CD4-positive, alpha-beta T cell treated with Interleukin-15 for 4 hours (primary cell): ENCODE results near the gene TGFB2.

ENCODE experiments used
- DNase-seq: peaks from one replicate; pipeline ENCODE4 v3.0.0-alpha.2; 2020; ENCODE audit warnings: low spot score

The TGFB2 gene

DNA sequence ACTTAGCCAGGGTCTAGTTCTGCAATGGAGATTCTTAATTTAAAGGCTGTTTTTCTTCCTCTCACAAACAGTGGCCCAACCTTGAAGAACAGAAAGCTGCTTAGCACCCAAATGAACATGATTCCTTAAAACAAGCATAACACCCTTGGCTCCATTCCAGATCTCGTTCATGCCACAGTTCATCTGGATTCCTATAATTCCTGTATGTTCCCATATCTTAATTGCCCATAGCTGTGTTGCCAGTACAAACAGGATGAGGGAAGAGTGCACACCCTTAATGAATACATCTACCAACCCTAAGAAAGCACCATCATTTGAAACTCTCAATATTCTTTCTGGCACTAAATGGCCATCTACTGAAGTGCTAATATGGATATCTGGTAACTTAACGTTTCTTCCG is 45.5 kb downstream of the TGFB2 start:
- no peak for DNase-seq

GRCh38 chr1:218392780-218393179 is 47.6 kb downstream of the TGFB2 start:
- DNase-seq: no peak

DNA sequence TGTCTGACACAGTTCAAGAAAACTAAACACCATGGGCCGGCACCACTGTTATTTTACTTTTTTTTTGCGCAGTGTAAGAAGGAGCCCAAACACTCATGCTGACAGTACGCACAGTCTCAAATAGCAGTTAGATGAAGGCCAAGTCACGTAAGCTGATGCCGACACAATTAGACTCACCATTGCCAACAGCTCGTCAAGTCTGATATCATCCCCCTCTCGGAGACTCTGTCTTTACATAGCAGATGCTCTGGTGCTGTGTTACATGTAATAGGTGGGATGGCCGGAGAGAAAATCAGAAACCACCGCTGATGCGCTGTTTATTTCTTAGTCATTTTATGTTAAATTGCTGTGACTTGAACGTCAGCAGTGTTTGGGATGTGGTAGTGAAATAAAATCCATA is 49.3 kb downstream of the TGFB2 start:
- DNase-seq: no peak

DNA sequence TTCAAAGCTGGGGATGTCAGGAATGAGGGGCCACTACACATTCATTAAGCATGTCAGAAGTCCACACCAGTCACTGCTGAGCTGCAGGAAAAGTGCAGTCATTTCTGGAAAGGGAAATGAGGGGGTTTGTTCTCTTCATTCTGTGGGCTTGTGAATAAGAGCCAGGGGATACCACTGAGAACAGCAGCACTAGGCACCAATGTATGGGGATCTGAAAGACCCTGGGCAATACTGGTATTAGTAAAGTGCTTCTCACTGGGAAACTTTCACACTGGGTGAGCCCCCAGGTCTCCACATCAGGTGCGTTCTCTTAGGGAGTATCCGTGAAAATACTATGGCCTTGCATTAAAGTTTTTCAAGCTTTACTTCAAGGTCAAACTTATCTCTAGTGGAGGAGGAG is 49.9 kb downstream of the TGFB2 start:
- DNase-seq: no peak

- DNase-seq: no peak
Observed at GRCh38 chr1:218395916-218396315, 50.8 kb downstream of the TGFB2 start.

DNA sequence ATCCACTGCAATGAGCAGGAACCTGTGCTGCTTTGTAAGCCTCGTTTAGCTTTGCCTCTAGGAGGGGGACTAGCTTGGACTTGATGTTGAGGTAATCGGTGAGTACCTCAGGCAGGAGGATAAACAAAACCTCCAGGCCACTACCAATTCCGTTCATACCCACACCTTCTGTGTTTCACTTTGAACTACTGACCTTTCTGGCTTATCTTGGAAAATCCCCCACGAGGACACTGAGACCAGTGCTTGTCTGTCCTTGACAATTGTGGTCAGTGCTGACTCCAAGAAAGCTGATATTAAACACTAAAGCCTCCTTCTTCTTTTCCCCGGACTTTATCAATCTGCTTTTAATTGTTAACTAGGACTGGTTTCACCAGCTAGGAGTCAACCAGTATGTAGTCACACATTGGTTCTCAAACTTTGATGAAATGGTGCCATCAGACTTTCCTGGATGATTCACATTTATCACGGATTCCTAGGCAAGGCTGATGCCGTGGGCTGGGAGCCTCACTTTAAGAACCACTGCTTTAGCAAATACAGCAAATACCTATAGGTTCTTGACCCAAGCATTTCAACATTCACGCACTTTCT is 52.7 kb downstream of the TGFB2 start:
- DNase-seq: no peak

DNA sequence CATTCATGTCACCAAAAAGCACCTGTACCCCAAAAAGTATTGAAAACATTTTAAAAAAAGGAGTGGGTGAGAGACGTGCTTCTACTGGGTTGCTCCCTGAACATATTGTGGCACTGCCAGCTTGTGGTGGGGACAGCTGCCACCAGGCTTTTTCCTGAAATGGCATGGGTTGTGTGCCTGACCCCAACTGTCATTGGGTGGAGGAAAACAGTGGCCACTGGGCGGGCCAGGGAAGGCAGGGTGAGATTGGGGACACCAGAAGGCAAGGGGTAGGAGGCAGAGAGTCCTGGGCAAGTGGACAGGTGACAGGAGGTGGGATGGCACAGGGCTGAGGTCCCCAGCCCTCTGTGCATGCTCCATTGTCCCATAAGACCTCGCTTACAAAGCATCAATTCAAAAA is 55.5 kb downstream of the TGFB2 start:
- DNase-seq: no peak

DNA sequence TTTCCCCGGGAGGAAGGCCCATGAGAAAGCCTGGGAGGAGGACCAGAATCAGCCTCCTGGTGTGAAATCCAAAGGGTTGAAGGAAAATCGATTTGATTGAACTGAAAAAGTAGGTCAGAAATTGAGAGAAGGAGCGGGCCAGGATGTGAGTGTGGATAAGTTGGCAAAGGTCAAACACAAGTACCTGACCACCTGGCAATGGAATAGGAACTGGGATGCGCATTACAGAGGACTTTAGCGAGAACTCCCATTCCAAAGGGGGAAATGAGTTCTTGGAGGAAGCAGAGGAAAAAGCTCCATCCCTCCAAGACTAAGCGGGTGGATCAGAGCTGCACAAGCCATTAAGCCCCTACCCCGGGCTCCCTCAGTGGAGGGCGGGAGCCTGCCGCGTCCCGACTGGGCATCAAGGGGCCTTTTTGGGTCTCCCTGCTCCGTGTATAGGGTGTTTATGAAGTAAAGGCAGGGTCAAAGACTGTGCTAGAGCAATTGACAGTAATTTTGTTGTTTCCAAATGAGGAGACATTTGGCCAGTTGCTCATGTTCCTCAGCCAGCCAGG is 56.4 kb downstream of the TGFB2 start:
- no peak for DNase-seq

DNA sequence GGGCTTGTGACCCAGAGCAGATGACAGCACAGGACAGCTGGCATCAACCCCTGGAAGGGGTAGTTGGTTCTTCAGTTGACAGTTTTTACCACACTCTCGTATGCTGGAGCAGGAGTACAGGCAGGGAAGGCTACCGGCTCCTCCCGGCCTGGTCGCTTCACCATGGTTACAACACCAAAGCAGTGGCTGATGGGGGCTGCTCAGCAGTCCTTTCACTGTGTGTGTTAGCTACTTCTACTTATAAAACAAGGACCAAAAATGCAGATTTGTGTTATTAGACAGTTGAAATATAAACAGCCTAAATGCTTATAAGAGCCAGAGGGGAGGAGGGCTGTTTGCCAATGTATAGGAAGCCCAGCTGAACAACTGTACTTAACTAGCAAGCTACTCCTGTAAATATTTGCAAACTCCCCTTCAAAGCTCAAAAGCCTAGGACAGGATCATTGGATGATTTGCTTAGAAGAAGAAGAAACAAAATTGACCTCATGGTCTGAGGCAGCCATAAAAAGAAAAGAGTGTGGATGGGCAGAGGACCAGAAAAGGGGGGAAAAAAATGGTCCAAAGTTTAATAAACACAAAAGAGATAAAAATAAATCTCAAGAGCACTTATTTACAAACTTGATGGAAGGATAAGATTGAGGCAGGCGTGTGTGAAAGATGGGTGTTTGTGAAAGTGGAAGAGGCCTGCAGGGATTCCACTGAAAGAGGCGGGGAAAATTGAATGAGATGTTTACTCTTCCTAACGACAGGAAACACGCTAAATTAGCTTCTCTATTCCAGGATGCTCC is 57.1 kb downstream of the TGFB2 start:
- no peak for DNase-seq

DNA sequence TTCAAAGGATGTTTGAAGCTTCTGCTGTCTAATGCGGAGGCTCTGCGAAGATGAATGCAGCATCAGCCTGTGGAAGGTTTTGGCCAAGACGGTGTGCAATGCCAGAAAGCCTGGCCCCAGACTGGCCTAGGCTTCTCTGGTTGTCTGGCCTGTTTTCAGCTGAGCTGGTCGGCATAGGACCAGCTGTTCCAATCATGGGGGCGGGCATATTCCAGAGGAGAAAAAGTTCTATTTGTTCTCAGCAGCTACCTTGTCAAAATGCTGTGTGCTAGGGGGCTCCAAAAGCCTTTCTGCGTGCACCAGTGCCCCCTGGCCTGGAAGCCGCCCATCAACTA is 57.6 kb downstream of the TGFB2 start:
- no peak for DNase-seq

DNA sequence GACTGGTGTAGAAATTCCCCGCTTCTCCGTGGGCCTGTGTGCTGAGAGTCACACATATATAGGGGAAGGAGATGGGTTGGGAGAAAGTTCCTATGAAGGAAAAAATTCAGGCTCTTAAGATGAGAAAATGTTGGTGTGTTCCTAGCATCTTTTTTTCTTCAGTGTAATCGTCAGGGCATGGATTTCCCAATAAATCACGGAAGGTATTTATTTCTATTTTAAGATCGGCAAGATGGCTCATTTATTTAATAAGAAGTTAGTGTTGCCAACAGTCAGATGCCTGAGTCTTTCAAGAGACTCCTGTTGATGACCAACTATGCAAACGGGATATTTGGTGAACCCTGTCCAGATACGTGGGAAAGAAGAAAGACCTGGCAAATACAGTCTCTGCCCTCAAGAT is 58.2 kb downstream of the TGFB2 start:
- no peak for DNase-seq

DNA sequence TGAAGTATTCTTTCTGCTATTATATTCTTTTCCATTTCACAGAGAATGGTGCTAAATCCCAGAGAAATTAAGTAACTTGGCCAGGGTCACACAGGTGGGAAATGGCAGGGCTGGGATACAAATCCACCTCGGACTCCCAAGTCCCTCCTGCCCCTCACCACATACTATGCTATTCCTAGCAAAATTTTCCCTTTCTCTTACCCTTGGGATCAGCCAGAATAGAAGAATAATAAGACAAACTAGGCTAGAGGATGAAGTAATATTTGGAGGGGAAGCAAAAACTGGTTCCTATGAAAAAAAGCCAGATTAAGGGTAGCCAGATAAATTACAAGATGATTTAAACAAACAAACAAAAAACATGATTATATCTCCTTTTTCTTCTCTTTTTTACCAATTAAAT is 62.5 kb downstream of the TGFB2 start:
- no peak for DNase-seq

GRCh38 chr1:218408135-218408534 is 63.0 kb downstream of the TGFB2 start:
- no peak for DNase-seq

GRCh38 chr1:218408942-218409341 is 63.8 kb downstream of the TGFB2 start:
- no peak for DNase-seq

DNA sequence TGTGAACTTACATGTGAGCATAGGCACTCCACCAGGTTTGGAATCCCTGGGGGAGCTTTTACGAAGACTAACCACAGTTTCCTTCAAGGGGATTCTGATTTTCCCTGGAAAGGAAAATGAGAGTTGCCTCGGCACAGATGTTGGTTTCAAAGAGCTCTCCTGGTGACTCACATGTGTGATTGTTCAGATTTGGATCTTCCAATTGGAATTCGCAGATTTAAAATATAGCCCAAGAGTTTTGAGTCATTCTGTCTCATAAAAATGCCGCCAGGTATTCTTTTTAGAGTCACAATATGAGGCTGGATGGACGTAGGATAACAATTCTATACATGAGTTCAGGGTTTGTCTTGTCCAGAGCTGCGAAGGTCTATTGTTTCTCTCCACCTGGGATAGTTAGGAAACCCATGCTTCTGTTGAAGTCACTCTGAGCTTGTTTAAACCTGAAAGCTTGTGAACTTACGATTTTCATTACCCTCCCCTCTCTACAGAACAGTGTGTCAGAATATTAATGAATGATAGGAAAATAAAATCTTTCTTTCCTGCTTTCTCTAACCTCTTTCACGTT is 64.9 kb downstream of the TGFB2 start:
- no peak for DNase-seq

GRCh38 chr1:218411101-218411500 is 66.0 kb downstream of the TGFB2 start:
- no peak for DNase-seq

DNA sequence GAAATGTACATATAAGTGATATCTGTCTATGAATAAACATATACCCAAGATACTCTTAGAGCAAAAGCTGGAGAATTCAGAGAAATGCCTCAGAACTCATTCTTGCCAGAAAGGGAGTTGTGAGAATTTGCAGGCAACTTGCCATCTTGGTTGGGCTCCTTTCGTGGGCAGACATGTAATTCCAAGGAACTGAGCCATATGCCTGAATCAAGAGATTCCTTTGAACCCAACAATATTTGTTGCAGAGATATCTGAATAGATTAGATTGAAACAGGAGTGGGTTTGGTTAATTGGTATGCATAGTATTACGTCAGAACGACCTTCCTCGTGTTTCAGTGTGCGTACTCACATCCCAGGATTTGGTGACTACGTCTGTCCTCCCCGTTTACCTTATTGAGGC is 67.0 kb downstream of the TGFB2 start:
- no peak for DNase-seq

DNA sequence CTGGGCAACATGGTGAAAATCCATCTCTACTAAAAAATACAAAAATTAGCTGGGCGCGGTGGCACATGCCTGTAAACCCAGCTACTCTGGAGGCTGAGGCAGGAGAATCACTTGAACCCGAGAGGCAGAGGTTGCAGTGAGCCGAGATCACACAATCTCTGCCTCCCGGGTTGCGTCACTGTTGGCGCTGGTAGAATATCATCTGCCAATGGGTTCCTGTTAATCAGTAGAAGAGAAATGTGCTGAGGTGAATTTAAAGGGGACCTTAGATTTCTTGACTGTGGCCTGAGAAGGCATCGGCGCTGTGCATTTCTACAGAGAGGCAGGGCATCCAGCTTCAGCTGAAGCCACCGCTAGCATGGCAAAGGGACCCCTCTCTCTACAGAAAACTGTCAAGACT is 68.0 kb downstream of the TGFB2 start:
- no peak for DNase-seq

DNA sequence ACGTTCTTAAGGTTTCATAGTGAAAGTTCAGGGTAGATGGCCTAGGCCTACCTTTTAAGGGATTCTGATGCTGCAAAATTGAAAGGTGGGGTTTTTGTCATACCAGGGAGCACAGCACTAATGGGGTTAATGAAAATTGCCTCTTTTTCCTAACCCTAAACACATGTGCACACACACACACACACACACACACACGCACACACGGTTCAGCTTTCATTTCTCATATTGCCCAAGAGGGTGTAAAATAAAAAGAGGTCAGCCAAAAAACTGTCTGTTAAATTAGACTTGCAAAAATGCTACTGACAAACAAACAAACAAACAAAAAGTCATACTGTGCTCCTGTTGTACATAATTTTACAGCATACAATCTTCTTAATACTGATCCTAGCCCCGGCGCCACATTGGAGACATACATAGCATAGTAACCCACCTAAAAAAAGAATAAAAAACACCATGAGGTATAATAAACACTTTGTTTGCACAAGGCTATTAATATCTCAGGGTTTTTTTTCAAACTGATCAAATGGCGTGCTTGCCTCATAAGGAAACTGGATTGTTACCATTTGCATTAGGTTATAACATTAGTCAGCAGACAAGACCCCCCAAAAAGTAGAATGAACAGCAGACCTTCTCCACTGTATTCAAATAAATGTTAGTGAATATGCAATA is 69.1 kb downstream of the TGFB2 start:
- DNase-seq: no peak

DNA sequence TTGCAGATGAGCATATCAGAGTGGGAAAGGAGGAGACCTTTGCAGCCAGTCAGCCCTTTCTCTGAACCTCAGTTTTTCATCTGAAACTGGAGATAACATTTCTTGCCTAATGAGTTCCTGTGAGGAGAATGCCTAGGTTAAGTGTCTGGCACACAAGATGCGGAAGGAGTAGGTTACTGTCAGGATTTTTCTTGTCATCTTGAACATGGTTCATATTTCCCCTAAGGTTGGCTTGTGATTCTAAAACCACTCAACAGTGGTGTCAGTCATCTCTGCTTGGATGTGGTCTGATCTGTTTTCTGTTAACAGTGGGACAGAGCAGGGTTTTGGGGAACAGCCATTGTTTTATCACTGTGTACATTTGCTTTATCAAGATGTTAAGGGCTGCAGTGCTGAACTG is 70.6 kb downstream of the TGFB2 start:
- no peak for DNase-seq

GRCh38 chr1:218421531-218421930 is 76.4 kb downstream of the TGFB2 start:
- DNase-seq: no peak

DNA sequence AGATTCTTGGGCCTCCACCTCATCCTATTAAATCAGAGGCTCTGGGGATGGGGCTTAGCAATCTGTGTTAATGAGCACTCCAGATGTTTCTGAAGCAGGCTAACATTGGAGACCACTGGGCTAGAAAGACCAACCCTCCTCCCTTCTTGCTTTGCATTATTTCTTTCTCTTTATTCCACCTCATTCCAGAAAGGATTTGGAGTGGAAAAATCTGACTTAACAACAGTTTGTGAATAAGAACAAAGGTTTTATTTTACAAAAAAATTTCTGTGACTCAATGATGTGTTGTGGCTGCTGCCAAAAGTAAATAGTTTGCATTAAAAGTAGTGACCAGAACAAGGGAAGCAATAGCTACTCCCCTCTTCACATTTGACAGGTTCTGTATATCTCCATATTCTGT is 79.4 kb downstream of the TGFB2 start:
- DNase-seq: no peak
